Measurements from ENCODE around the gene TRPM6.

Gene TRPM6

DNA sequence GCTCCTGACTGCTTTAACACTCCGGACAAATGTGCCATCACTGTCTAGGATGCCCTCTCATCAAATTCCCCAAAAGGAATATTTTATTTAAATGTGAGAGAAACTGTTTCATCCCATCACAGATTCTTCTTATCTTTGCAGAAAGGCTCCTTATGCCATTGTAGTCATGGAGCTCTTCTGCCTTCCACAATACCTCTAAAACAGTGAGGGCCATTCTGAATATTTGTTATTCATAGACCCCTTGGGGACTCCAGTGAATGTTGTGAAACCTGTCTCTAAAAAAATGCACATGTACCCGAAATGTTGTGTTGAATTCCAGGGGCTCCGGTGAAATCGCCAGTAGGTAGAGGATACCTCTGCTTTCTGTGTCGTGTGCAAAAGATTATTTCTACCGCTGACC, 213.6 kb downstream of the TRPM6 start:
- no peak for DNase-seq (ENCODE audit: extremely low spot score)
- CTCF ChIA-PET: no interaction called here
- POLR2A ChIA-PET: no interaction called here
- TF ChIP-seq CTBP1 (IDR thresholded peaks at IDR 0.05; ENCODE audit: borderline replicate concordance) (no peak), ELF4 (IDR thresholded peaks at IDR 0.05) (no peak), ARNT (IDR thresholded peaks at IDR 0.05) (no peak)
- TF ChIP-seq, protein P1, sequence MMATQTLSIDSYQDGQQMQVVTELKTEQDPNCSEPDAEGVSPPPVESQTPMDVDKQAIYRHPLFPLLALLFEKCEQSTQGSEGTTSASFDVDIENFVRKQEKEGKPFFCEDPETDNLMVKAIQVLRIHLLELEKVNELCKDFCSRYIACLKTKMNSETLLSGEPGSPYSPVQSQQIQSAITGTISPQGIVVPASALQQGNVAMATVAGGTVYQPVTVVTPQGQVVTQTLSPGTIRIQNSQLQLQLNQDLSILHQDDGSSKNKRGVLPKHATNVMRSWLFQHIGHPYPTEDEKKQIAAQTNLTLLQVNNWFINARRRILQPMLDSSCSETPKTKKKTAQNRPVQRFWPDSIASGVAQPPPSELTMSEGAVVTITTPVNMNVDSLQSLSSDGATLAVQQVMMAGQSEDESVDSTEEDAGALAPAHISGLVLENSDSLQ (IDR thresholded peaks at IDR 0.05): no peak

Measured in HEK293T (cell line).